ENCODE results near the gene MARCKSL1.
"Not testable (repeated sequence)": the region's sequence is repeated elsewhere in the genome, so short reads cannot be mapped to it uniquely, and the experiment has no call there.

Gene MARCKSL1

GRCh38 chr1:32307324-32307723 is 28.7 kb downstream of the MARCKSL1 start:
- TF ChIP-seq MYC (IDR thresholded peaks at IDR 0.05; ENCODE audit: low read depth, low read length), result no peak
- no peak for TF ChIP-seq POLR2A (IDR thresholded peaks at IDR 0.05; ENCODE audit: extremely low read depth, insufficient read length)
- no peak for TF ChIP-seq CTCF (IDR thresholded peaks at IDR 0.05; ENCODE audit: low read depth, low read length)
- no peak for TF ChIP-seq MAX (IDR thresholded peaks at IDR 0.05; ENCODE audit: low read depth, low read length)
- peak; percentile 35 for DNase-seq (ENCODE audit: low read depth)
- no peak overlapping the region for H3K4me3 ChIP-seq (ENCODE audit: low read depth, low read length)

GRCh38 chr1:32305310-32305709 is 30.7 kb downstream of the MARCKSL1 start:
- DNase-seq (ENCODE audit: low read depth), result no peak
- H3K4me3 ChIP-seq (ENCODE audit: low read depth, low read length), result no peak overlapping the region
- TF ChIP-seq CTCF (IDR thresholded peaks at IDR 0.05; ENCODE audit: low read depth, low read length) (no peak), MAX (IDR thresholded peaks at IDR 0.05; ENCODE audit: low read depth, low read length) (no peak), MYC (IDR thresholded peaks at IDR 0.05; ENCODE audit: low read depth, low read length) (no peak), POLR2A (IDR thresholded peaks at IDR 0.05; ENCODE audit: extremely low read depth, insufficient read length) (no peak)

GRCh38 chr1:32303997-32304622 is 31.9 kb downstream of the MARCKSL1 start:
- no peak for DNase-seq (ENCODE audit: low read depth)
- no peak for TF ChIP-seq MYC (IDR thresholded peaks at IDR 0.05; ENCODE audit: low read depth, low read length)
- TF ChIP-seq MAX (IDR thresholded peaks at IDR 0.05; ENCODE audit: low read depth, low read length), result no peak
- no peak for TF ChIP-seq POLR2A (IDR thresholded peaks at IDR 0.05; ENCODE audit: extremely low read depth, insufficient read length)
- TF ChIP-seq CTCF (IDR thresholded peaks at IDR 0.05; ENCODE audit: low read depth, low read length), result no peak
- H3K4me3 ChIP-seq (ENCODE audit: low read depth, low read length), result no peak overlapping the region

- DNase-seq (ENCODE audit: low read depth), result no peak
- no peak overlapping the region for H3K4me3 ChIP-seq (ENCODE audit: low read depth, low read length)
- TF ChIP-seq MAX (IDR thresholded peaks at IDR 0.05; ENCODE audit: low read depth, low read length) (no peak), CTCF (IDR thresholded peaks at IDR 0.05; ENCODE audit: low read depth, low read length) (no peak), MYC (IDR thresholded peaks at IDR 0.05; ENCODE audit: low read depth, low read length) (no peak), POLR2A (IDR thresholded peaks at IDR 0.05; ENCODE audit: extremely low read depth, insufficient read length) (no peak)
Observed at GRCh38 chr1:32303358-32303757, 32.7 kb downstream of the MARCKSL1 start.

- DNase-seq (ENCODE audit: low read depth), result no peak
- no peak for TF ChIP-seq MYC (IDR thresholded peaks at IDR 0.05; ENCODE audit: low read depth, low read length)
- TF ChIP-seq POLR2A (IDR thresholded peaks at IDR 0.05; ENCODE audit: extremely low read depth, insufficient read length), result no peak
- TF ChIP-seq CTCF (IDR thresholded peaks at IDR 0.05; ENCODE audit: low read depth, low read length), result no peak
- TF ChIP-seq MAX (IDR thresholded peaks at IDR 0.05; ENCODE audit: low read depth, low read length), result no peak
- no peak overlapping the region for H3K4me3 ChIP-seq (ENCODE audit: low read depth, low read length)
Observed at GRCh38 chr1:32299327-32299726, 36.7 kb downstream of the MARCKSL1 start.

GRCh38 chr1:32298211-32298610 is 37.8 kb downstream of the MARCKSL1 start:
- H3K4me3 ChIP-seq (ENCODE audit: low read depth, low read length); DNase-seq (ENCODE audit: low read depth): not testable (repeated sequence)
